OCI-M2 (cell line): Measurements from ENCODE around the gene LRCOL1.

Source experiments
- DNase-seq: peaks from one replicate; lab custom pipeline; 2025; ENCODE audit not compliant: unreplicated experiment; lab: John Stamatoyannopoulos, UW

The LRCOL1 gene

DNA sequence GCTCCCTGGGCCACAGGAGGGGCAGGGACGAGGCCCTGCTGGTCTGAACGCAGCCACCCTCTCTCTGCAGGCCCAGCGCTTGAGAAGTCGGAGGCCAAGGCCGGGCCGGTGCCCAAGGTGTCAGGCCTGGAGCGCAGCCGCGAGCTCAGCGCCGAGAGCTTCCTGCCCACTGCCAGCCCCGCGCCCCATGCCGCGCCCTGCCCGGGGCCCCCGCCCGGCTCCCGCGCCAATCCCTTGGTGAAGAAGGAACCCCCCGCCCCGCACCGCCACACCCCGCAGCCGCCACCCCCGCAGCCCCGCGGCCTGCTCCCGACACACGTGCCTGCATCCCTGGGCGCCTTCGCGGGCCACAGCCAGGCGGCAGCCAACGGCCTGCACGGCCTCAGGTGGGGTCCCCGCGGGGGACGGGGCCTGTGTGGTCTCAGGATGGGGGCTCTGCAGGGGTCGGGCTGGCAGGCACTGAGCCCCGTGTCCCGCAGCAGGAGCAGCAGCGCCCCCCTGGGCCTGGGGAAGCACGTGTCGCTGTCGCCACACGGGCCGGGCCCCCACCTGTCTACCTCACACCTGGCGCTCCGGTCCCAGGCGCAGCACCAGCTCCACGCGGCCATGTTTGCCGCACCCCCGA is 40.4 kb downstream of the LRCOL1 start:
- no peak for DNase-seq

DNA sequence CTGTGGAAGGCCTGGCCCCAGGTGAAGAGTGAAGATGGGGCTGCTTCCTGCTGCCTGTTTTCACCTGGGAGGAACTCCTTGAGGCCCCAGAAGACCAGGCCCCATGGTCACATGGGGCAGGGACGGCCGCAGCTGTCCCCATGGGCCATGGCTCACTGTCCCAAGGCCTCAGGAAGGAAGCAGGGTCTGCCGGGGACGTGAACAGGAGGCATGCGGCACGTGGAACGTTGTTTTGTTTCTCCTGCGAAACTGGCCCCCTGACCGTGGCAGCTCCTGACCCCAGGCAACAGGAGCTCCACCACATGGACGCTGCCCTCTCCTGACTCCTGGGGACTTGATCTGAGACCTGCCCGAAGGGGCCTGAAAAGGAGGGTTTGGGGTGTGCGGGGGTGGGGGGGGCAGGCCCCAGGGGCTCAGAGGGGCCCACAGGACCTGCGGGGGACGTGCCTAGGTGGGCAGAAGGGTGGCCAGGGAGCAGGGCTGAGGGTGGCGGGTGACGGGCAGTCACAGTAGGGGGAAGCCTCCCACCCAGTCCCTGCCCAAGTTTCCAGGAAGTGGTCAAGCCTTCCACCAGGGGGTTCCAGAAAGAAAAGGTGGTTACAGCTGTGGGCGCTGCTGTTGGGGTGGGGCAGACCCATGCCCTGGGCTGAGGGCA is 41.4 kb downstream of the LRCOL1 start:
- no peak for DNase-seq

DNA sequence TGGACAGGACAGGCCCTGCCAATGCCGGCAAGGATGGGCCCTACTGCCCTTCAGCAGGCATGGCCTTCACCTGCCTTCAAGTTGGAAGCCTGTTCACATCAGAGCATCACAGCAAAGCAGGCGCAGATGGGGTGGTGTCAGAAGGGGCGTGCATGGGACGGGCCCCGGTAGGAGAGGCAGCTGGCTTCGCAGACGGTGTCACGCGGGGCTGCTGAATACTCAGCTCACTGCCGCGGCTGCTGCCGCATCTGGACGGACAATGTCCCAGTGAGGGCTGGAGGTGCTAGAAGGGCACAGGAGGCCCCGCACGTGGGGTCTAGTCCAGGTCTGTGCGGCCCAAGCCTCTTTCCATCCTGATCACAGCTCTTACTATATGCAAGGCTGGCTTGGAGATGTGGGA is 42.1 kb downstream of the LRCOL1 start:
- DNase-seq = no peak

DNA sequence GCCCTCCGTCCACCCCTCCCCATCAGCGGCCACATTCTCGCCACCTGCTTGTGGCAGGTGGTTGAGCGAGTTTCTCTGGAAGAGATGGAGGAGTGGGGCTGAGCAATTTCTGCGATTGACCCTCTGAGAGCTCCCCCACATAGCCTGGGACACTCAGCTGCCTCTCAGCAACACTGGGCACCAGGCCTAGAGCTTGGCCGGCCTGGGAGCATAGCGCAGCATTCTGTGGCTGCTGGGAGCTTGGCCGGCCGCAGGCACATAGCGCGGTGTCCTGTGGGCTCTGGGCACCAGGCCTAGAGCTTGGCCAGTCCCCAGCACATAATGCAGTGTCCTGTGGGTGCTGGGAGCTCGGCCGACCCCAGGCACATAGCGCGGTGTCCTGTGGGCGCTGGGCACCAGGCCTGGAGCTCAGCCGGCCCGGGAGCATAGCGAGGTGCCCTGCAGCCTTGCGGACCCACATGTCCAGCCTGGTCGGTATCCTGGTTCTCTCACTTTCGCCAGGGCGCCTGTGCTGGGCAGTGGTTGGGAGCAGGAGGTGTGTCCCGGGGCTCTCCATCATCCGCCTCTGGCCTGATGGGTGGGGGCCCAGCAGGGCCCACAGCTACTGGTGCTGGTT is 43.8 kb downstream of the LRCOL1 start:
- DNase-seq = no peak

GRCh38 chr12:132565365-132565764 is 45.0 kb downstream of the LRCOL1 start:
- no peak for DNase-seq

- DNase-seq = no peak
Measured at GRCh38 chr12:132563911-132564310, 46.5 kb downstream of the LRCOL1 start.

DNA sequence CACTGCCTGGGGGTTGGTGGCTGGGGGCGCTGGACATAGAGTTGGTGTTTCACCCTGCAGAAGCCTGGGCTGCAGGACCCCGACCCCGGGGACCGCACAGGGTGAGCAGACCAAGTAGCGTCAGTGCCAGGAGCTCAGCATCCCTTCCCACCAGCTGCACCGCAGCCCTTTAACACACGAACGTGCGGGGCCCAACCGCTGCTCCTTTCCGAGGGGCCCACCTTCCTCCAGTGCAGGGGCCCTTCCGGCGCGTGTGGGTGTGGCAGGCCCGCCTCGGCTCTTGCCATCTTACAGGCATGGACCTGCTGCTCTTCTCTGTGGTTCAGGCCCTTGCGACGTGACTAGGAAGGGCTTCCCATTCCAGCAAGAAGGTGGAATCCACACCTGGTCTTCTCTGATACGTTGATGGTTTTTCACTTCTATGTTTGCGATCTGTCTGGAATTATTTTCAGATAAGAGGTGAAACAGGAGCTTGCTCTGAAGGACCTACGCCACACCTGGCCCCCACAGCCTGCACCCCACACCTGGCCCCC is 47.8 kb downstream of the LRCOL1 start:
- no peak for DNase-seq

GRCh38 chr12:132561427-132562156 is 48.8 kb downstream of the LRCOL1 start:
- DNase-seq = no peak

- no peak for DNase-seq
Measured at GRCh38 chr12:132560614-132561426, 49.6 kb downstream of the LRCOL1 start.

DNA sequence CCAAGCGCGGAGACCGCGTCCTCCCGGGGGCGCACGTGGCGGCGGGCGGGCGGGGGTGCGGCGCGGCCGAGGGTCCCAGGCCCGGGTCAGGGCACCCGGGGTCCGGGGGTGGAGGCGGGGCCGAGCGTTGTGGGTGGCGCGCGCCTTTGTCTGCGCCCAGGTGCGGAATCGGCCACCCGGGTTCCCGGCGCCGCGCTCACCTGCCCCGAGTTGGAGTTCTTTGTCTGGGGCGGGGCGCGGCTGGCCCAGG is 50.1 kb downstream of the LRCOL1 start:
- no peak for DNase-seq

- DNase-seq = no peak
Measured at GRCh38 chr12:132559652-132560363, 50.6 kb downstream of the LRCOL1 start.

GRCh38 chr12:132558861-132559623 is 51.3 kb downstream of the LRCOL1 start:
- DNase-seq = no peak

DNA sequence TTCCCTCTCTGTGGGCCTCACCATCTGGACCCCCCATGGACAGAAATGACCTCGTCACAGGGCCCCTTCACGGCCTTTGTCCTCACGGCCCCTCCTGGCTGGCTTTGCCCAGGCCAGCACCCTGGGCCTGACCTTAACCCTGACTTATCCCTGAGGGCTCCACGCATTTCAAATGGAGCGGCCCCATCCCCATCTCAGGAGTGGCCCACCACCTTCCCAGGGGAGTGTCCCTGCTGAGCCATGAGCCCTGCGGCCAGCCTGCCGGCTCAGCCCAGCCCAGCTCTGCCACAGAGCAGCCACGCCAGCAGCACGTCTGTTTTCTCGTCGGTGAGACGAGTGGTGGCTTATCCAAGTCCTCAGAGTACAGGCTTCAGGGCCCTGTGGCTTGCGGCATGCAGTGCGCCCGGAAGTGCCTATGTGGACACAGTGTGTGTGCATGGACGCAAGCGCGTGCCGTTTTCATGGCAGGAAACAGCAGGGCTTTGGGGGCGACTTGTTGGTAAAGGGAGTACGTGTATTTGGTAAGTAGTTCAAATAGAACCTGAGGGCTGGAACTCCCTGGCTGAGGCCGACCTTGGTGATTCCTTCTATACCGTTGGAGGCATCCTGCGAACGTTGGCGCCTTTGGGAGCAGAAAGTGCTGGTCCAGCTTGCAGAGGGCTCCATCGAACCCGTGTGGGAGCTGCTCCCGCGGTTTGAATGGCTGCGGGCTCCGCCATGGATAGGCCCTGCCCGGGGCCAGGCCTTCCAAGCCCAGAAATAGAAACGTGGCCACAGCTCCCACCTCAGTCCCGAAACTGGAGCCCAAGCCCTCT is 52.1 kb downstream of the LRCOL1 start:
- no peak for DNase-seq

GRCh38 chr12:132557291-132558015 is 52.9 kb downstream of the LRCOL1 start:
- no peak for DNase-seq

DNA sequence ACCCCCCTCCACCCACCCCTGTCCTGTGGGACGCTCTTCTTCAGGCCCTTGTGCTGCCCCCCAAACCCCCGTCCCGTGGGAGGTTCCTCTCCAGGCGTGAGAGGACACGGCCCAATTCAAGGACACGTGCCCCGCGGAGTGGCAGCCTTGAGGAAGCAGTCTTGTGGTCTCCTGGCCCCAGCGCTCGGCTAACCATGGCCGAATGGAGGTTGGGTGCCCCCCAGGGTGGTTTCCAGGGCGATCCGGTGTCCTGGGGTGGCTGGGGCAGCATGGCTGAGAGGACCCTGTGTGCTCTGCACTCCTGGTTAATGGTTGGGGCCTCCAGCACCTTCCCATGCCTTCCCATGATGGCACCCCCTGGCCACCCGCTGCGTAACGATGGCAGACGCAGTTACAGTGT is 53.6 kb downstream of the LRCOL1 start:
- DNase-seq = no peak

DNA sequence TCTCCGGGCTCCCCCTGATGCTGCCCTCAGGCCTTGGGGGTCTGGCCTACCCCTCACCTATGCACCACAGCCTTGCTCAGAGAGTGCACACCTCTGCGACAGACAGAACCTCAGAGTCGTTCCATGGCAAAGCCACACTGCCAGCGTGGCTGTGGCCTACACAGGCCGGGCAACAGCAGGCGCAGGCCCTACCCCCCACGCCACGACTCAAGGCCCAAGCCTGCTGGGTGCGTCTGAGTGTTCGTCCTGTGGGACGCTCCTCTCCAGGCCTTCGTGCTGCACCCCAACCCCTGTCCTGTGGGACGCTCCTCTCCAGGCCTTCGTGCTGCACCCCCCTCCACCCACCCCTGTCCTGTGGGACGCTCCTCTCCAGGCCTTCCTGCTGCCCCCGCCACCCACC is 54.2 kb downstream of the LRCOL1 start:
- no peak for DNase-seq

DNA sequence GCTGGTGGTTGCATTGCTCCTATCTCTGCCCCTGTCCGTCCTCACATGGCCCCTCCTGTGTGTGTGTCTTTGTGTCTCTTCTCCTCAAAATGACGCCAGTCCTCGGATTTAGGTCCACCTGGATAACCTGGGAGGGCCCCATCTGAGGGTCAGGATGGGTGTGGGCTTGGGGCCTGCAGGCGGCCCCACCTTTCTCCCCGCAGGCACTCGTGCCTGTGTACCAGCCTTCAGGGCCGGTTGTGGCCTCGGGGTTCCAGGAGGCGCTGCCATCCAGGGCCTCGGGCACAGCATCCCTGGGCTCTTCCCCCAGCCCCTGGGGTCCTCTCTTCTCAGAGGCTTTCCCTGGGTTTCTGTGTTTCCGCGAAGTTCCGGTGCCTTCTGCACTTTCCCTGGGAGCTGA is 54.7 kb downstream of the LRCOL1 start:
- no peak for DNase-seq
